H54 (cell line): ENCODE results near the gene ALDH1B1.
"Not testable (repeated sequence)": the region's sequence is repeated elsewhere in the genome, so short reads cannot be mapped to it uniquely, and the experiment has no call there.

Experiments
- DNase-seq: peaks from one replicate; pipeline ENCODE4 v3.0.0; 2011; ENCODE audit warnings: low spot score, mixed read lengths; ENCODE audit not compliant: insufficient read length
- FAIRE-seq: peaks from 3 replicates; lab custom pipeline; 2011; peaks lifted over from hg19 to GRCh38; lab: Jason Lieb, UNC
- POLR2A ChIP-seq: IDR thresholded peaks from 2 replicates; pipeline ENCODE4 v1.6.1; 2011; ENCODE audit warnings: low read depth, mild to moderate bottlenecking, low read length

ALDH1B1 gene

DNA sequence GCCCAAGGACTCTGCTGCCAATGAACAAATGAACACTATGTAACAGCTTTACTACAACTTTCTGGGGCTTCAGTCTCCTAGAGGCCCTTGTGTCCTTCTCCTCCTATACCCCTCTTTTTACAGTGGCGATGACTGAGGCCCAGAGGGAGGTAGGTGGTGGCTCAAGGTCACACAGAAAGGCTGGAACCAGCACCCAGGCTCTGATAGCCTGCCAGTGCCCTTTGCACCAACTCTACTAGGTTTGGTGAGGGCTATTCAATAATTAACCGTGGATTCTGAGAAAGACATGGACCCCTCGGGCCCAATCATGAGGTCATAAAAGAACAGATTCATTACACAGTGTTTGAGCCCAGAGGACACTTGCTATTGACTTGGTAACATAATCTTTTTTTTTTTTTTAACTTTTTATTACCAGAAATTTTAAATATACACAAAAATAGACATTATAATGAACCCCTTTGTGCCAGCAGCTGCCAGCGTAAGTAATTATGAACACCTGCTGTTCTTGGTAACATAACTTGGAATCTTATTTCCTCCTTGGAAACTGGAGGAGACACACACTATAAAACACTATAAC is 6.1 kb upstream of the ALDH1B1 start:
- FAIRE-seq: no peak
- no peak for DNase-seq
- no peak for TF ChIP-seq POLR2A

DNA sequence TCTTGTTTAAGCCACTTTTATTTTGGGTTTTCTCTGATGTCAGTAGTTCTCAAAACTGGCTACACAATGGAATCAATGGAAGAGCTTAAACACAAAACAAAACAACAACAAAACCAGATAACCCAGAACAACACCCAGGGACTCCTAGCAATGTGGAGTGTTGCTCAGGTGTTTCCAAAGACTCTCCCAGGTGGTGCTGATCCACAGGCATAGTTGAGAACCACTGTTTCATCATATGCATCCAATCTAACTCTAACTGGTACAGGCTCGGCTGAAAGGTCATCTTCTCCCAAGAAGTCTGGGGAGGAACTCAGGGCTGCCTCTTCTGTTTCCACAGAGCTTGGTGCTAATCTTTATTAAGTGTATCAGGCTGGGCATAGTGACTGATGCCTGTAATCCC is 5.4 kb upstream of the ALDH1B1 start:
- DNase-seq (no peak), FAIRE-seq (no peak)
- no peak for TF ChIP-seq POLR2A

DNA sequence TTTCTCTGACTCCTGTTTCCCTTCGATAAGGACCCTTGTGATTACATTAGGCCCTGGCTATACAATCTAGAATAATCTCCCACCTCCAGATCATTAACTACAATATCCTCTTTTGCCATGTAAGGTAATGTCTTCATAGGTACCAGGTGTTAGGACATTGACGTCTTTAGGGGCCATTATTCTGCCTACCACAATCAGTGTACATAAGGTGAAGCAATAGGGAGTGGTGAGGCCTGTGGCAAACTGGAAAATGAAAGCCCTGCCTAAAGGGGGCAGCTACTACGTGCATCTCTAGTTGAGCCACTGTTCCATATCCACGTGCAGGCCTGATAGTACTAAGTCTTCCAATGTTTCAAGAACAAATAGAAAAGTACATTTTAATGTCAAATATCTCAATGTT is 4.8 kb upstream of the ALDH1B1 start:
- DNase-seq: no peak
- no peak for TF ChIP-seq POLR2A
- FAIRE-seq: no peak

DNA sequence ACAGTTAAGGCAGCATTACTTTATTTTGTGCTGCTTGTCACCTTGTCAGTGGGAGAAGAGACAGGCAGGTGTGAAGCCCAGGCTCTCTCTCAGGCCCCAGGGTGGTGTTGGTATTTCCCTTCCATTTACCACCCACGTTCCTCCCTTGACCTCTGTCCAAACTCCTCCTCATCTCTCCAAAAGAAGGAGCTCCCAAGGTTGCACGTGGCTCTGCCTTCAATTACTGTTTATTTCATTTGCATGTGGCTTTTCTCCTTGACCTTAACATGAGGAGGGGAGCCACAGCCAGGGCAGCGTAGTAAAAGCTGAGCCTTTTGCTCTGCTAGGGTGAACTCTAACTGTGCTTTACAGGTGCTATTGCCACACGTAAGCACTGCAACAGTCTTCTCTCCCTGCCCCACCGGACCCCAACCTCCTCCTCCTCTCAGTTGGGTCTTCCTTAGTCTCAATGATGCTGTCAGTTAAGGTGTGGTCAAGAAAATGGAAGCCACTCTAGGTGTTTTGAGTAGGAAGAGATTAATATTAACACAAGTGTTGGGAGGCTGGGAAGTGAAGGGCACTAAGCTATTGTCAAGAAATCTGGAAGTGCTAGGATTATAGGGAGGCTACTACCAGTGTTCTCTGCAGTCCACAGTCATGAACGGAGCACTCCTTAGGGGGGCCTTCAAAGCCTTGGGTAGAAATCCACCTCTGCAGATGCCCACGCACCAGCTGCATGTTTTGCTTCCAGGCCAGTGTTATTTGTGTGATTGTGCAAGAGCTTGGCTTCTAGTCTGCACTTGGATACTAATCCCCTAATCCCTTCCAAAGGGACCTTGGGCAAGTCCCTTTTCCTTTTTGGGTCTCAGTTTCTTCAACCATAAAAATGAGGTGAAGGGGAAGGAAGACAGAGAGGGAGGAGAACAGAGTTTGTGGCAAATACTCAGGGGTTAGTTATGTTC is 3.9 kb upstream of the ALDH1B1 start:
- no peak for TF ChIP-seq POLR2A
- FAIRE-seq (no peak), DNase-seq (no peak)

DNA sequence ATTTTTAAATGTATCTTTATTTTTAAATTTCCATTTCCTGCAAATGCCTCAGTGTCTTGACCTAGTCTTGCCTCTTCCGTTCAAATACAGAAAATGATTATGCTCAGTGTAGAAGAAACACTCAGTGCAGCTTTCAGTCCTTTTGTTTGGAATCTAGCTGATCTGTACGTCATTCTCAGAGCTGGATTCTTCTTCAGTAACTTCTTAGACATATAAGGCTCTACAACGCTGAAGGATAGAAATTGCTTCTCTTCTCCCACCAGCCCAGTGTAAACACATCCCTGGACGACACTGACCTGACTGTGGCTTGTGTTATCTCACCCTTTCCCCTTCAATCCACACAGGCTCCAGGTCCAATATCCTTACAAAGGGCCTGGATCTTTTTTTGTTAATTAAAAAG is 3.2 kb upstream of the ALDH1B1 start:
- TF ChIP-seq POLR2A: no peak
- FAIRE-seq (no peak), DNase-seq (no peak)

DNA sequence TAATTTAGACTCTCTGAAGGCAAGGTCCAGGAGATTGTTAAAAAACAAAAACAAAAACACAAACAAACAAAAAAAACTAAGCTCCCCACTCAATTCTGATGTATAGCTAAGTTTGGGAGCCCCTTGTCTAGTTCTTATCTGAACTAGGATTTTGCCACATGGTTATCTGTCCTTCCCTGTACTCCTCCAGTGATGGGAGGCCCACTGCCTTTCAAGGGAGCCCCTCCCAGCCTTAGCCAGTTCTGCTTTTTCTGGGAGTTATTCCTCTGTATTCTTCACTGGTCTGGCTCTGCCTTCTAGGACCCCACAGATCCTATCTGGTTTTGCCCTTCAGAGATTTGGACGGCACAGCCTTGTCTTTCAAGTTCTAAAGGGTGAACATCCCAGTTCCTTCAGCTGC is 2.1 kb upstream of the ALDH1B1 start:
- FAIRE-seq (no peak), DNase-seq (no peak)

DNA sequence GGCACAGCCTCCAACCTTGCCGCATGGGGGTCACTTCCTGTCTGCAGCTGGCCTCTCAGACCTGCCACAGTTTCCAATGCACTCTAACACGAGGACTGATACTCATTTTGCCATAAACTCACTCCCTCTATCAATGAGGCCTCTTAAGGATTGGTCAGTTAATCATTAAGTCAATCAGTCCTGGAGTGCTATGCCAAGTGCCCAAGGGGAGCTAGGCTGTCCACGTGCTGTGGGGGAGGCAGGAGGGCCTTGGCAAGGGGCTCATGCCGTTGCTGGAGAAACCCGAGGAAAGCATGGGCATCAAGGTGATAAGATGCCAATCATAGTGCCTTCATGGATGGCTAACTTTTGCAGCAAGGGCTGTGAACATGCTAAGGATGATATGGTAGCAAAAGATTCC is 1.7 kb upstream of the ALDH1B1 start:
- FAIRE-seq (no peak), DNase-seq (no peak)
- TF ChIP-seq POLR2A: no peak

More for the DNA sequence above, 2.1 kb upstream of the ALDH1B1 start:
- TF ChIP-seq POLR2A: no peak

DNA sequence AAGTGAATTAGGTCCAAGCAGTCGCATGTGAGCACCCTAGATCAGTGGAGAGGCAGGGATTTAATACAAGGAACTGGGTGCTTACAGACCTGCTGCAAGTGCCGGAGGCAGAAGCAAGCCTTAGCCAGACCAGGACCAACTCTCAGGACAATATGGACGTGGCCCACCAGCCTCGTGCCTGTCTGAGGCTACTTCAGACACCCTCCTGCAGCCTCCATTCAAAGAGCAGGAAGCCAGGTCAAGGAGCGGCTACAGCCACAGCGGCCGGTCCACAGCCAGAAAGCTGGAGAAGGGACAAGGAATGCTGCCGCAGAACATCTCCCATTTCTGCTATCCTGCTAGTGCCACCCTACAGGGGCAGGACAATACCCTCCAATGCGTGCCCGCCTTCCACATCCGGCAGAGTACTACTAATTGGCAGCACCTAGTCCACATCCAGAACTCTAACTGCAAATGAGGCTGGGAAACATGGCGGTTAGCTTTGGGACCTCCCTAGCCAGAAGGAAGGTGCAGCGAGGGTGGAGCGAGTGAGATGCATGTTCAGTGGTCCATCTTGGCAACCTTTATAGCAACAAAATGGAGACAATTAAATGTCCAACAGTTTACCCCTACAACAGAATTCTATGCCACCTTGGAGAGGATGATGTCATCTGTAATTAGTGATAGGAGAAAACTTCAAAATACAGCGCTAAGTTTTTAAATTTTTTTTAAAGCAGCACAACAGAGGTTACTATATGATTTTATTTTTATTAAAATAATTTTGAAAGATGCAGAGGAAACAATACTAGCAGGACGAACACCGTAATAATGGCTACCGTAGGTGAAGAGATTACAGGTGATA is 1.0 kb upstream of the ALDH1B1 start:
- DNase-seq: no peak
- TF ChIP-seq POLR2A: no peak
- no peak for FAIRE-seq

DNA sequence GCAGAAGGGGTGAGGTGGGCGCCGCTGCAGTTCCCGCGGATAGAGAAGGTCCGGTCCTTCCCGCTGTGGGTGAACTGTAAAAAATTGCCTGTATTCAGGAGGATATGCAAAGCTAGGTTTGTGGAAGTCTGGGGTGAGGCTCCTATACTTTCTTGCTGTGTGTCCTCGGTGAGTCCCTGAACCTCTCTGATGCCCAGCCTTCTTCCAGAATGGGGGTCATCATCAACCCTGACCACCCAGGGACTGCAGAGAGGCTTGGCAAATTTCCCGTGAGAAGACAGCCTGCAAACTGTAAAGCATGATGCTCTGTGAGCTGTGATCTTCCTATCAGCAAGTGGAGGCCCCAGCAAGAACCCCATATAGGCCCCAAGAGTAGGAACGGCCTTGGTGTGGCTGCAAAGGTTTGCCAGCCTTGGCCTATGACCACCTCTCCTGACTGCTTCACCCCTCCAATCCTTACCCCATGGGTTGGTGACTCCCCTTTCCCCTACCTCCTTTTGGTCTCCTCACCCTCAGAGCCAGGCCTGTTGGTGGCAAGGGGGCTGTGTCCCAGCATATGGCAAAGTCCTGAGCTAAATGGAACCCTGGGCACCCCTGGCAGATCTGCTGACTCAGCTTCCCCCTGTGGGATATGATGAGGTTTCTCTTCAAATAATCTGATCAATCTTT is 760 bp downstream of the ALDH1B1 start:
- FAIRE-seq: no peak
- no peak for DNase-seq
- no peak for TF ChIP-seq POLR2A

DNA sequence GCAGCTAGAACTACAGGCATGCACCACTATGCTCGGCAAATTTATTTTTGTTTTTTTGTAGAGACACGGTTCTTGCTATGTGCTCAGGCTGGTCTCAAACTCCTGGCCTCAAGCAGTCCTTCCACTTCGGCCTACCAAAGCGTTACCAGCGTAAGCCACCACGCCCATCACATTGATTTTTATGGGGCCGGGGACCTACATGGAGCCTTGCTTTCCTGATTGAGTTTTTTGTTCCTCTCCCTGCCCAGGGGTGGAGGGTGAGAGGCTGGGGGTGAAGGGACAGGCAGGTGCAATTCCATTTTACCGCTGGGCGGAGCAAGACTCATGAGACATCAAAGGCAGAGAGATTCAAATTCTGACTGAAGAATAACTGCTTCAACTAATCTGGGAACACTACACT is 1.9 kb downstream of the ALDH1B1 start:
- no peak for DNase-seq

DNA sequence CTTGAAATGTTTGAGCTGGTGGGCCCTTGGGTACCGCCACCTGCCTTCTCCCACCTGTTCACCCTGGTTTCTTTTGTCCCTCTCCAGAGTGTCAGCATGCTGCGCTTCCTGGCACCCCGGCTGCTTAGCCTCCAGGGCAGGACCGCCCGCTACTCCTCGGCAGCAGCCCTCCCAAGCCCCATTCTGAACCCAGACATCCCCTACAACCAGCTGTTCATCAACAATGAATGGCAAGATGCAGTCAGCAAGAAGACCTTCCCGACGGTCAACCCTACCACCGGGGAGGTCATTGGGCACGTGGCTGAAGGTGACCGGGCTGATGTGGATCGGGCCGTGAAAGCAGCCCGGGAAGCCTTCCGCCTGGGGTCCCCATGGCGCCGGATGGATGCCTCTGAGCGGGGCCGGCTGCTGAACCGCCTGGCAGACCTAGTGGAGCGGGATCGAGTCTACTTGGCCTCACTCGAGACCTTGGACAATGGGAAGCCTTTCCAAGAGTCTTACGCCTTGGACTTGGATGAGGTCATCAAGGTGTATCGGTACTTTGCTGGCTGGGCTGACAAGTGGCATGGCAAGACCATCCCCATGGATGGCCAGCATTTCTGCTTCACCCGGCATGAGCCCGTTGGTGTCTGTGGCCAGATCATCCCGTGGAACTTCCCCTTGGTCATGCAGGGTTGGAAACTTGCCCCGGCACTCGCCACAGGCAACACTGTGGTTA is 3.3 kb downstream of the ALDH1B1 start:
- FAIRE-seq (no peak), DNase-seq (no peak)
- no peak for TF ChIP-seq POLR2A

More for the DNA sequence above, 1.9 kb downstream of the ALDH1B1 start:
- no peak for FAIRE-seq
- no peak for TF ChIP-seq POLR2A

DNA sequence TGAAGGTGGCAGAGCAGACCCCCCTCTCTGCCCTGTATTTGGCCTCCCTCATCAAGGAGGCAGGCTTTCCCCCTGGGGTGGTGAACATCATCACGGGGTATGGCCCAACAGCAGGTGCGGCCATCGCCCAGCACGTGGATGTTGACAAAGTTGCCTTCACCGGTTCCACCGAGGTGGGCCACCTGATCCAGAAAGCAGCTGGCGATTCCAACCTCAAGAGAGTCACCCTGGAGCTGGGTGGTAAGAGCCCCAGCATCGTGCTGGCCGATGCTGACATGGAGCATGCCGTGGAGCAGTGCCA is 3.8 kb downstream of the ALDH1B1 start:
- TF ChIP-seq POLR2A: no peak
- no peak for FAIRE-seq
- no peak for DNase-seq

DNA sequence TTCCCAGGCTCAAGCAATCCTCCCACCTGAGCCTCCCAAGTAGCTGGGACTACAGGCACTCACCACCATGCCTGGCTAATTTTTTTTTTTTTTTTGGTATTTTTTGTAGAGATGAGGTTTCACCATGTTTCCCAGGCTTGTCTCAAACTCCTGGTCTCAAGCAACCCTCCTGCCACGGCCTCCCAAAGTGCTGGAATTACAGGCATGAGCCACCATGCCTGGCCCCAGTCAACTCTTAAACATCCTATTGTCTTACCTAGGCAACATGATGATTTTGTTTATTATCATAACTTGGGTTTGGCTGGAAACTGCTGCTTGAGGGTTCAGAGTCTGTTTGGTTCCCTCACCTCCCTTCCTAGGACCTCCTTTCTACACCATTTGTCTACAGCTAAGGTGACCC is 6.7 kb downstream of the ALDH1B1 start:
- FAIRE-seq, DNase-seq: not testable (repeated sequence)
